Hepatocyte (in vitro differentiated cells): ENCODE results near the gene FAM20C.

Experiments used
- CTCF ChIP-seq: fragments of 200-600 bp; sonication (generic); IDR thresholded peaks from 2 replicates; pipeline ENCODE4 v1.5.1; 2016; ENCODE audit warnings: antibody characterized with exemption, mild to moderate bottlenecking; ENCODE audit not compliant: poor library complexity
- EZH2 ChIP-seq: fragments of 200-600 bp; sonication (generic); IDR thresholded peaks from 2 replicates; pipeline ENCODE4 v1.6.1; 2016; ENCODE audit warnings: antibody characterized with exemption, mild to moderate bottlenecking, borderline replicate concordance

DNA sequence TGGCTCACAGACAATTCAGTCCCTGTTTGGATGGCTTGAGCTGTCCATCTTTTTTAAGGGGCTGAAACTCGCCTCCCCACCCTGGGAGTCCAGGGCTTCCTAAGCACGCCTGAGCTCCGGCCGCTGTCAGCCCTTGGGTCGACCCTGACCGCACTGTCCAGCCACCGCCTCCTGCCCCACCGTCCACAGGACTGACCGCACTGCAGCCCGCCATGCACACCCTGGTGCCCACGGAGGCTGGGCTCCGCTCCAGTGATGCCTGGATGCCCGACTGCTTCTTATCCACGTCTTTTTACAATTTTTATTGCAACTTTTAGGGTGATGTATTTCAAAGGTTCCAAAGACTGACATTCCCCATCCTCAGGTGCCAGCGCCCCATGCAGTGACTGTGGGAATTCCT, 58.2 kb downstream of the FAM20C start:
- TF ChIP-seq CTCF (no peak), EZH2 (no peak)
